ENCODE measurements around the gene CHID1.

CHID1 gene

DNA sequence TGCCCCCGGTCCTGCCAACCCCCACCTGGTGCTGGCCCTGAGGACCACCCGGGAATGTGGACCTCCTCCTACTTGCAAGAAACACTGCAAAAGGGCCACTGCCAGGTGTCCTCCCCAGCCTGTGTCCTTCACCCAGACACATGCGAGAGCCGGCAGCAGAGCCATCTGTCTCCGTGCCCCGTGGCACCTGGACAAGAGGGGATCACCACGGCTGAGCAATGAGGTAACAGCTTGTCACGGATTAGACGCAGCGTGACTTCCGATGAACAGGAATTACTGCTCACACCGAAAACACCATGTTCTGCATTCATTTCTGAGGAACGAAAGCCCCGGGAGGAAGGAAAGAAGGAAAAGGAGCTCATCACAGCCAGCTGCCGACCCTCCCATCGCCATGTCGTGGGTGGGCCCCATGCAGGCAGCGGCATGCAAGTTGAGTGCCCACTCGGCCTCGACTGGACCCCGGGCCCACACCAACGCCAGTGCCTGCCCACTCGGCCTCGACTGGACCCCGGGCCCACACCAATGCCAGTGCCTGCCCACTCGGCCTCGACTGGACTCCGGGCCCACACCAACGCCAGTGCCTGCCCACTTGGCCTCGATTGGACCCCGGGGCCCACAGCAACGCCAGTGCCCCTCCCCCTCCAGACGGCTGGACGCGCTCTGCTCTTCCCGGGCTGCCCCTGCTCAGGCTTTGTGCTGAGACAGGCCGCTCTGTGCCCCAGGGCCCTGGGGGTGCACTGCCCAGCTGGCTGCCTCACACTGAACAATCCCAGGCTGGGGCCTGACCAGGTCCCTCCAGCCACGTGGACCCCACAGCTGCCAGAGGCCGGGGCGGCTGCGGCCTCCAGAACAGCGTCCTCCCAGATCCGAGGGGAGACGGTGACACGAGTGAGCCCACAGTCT, 22.0 kb downstream of the CHID1 start:
- DNase-seq (ENCODE audit: low read depth in 2 of 2), result no peak

DNA sequence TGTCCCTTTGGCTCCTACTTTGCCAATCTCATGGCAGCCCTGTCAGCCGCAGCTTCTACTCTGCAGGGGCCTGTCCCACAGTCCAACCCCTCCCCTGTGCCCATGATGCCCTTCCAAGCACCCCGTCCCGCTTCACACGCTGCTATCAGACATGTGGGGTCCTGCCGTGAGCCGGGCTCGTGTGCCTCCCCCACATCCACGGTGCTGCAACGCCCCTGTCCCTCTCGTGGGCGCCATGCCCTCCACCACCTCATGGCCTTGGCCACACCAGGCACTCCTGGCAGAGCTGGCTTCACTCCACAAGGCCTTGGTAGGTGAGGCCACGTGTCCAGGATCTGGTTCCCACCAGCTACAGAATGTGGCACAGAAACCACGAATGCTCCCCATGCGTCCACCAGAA, 23.0 kb downstream of the CHID1 start:
- no peak for DNase-seq (ENCODE audit: low read depth in 2 of 2)

DNA sequence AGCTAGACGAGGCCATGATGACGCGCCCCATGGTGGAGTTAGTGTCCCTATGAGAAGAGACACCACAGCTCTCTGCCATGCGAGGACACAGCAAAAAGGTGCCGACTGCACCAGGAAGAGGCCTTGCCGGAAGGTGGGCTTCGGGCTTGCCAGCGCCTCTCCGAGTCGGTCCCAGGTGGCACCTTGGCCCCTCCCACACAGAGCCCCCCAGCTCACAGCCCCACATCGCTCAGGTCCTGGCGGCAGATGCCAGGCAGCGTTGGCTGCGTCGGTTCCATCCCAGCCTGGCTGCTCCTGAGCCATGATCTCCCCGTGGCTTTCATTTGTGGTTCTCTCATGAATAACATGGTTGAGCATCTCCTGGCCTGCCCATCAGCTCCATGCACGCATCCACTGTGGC, 24.0 kb downstream of the CHID1 start:
- DNase-seq (ENCODE audit: low read depth in 2 of 2), result no peak

DNA sequence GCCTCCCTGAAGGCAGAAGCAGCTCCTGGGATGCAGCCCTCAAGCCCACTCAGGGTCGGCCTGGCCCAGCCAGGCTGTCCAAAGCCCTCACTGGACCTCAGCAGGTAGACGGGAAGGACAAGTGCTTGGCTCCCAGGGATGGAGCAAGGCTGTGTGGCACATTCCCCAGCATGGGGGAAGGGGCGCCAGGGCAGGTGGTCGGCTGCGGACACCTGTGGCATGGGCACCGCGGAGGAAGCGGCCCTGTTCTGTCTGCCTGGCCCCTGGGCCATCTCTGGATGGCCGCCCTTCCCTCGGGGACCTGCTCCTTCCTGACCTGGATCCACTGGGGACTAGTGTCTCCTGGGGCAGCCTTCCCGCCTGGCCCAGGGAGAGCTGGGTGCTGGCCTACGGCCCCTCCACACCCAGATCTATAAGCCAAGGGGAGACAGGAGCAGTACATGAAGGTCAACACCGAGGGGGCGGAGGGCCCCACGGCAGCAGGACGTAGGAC, 26.0 kb downstream of the CHID1 start:
- no peak for DNase-seq (ENCODE audit: low read depth in 2 of 2)

- DNase-seq (ENCODE audit: low read depth in 2 of 2), result no peak
These were observed 27.1 kb downstream of the CHID1 start for GRCh38 chr11:883527-883926.

DNA sequence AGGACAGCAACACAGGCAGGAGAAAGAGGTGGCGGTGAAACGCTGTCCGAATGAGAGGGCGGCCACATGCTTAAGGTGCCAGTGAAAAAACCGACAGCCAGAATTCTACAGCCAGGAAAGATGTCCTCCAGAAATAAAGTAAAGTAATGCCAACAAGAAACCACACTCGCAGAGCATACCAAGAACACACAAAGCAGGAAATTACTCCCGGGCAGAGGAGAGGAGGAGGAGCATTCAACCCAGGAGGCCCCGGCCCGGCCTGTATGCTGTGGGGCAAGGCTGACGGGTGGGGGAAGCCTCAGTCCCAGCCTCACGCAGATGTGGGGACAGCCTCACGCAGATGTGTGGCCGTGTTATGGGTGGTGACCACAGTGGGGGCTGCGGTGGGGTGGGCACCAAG, 28.0 kb downstream of the CHID1 start:
- no peak for DNase-seq (ENCODE audit: low read depth in 2 of 2)

DNA sequence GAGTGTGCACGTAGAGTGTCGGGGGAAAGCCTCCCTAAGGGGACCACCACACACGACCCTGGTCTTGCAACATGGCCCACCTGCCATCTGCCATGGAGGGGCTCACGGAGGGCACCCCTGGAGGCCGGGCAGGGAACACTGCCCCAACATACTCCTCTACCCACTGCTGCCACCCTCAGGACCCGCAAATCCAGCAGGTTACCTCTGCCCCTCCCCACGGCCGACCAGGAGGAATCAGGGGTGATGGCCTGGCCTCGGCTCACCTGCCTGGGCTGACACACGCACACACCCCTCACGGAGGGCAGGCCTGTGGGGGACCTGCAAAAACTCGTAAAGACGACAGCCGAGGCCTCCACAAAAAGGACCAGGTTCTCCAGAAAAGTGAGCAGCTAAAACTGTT, 30.2 kb downstream of the CHID1 start:
- no peak for DNase-seq (ENCODE audit: low read depth in 2 of 2)

DNA sequence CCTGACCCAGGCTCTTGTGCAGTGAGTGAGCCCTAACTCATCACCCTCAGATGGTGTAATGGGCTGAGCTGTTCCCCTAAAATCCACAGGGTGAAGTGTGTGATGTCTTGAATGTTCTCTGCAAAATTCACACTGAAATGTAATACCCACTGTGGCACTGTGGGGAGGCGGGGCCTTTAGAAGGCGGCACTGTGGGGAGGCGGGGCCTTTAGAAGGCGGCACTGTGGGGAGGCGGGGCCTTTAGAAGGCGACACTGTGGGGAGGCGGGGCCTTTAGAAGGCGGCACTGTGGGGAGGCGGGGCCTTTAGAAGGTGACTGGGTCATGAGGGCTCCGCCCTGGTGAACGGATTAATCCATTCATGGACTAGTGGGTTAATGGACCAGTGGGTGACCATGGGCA, 33.0 kb downstream of the CHID1 start:
- no peak for DNase-seq (ENCODE audit: low read depth in 2 of 2)

DNA sequence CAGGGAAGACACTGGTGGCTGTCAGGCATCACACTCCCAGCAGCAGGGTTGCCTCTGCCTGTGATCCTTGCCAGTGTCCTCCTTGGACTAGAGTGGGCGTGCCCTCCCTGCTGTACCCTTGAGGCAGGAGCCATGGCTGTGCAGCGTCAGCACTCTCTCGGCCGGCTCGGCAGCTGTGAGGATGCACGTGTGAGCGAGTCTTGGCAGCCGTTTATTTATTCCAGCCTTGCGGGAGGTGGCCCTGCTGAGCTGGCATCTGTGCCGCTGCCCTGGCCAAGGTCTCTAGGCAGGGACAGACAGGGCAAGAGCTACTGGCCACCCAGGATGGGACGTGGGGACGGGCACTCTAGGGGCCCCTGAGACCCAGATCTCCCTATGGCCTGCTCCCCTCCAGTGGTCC, 34.1 kb downstream of the CHID1 start:
- DNase-seq (ENCODE audit: low read depth in 2 of 2), result no peak

GRCh38 chr11:875769-876301, 34.8 kb downstream of the CHID1 start:
- no peak for DNase-seq (ENCODE audit: low read depth in 2 of 2)

GRCh38 chr11:875203-875602, 35.4 kb downstream of the CHID1 start:
- no peak for DNase-seq (ENCODE audit: low read depth in 2 of 2)

GRCh38 chr11:873706-874105, 36.9 kb downstream of the CHID1 start:
- no peak for DNase-seq (ENCODE audit: low read depth in 2 of 2)

- no peak for DNase-seq (ENCODE audit: low read depth in 2 of 2)
These were observed 37.8 kb downstream of the CHID1 start for GRCh38 chr11:872799-873198.

DNA sequence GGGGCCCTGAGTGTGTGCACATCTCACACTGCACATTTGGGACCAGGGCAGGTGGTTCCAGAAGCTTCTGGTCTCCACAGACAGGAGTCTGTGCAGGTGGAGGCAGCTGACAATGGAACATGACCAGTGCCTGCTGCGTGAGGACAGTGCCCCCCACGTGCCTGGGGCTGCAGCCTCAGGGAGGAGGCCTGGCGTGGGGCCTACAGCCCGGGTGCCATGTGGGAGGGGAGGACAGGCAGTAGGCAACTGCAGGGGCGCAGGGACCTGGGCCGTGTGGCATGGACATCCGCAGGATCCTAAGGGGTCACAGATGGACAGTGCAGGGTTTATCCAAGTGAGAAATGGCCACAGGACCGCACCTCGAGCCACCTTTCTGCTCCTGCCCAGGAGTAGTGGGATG, 39.1 kb downstream of the CHID1 start:
- DNase-seq (ENCODE audit: low read depth in 2 of 2), result no peak

DNA sequence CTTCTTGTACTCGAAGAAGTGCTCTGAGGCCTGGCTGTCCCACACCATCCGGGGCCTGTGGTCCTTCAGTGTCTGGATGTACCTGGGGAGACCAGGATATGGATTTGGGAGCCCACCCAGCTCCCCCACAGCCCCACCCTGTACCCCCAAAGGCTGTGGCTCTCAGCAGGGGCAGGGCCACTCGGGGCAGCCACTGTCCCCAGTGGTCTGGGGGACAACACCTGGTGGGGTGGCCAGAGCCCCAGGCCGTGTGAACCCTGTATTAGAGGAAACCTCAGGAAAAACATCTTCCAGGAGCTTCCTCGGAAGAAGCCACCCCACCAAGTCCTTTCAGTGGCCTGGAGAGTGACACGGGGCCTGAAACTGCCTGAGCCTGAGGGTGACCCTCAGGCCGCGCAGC, 40.2 kb downstream of the CHID1 start:
- DNase-seq (ENCODE audit: low read depth in 2 of 2), result no peak

DNA sequence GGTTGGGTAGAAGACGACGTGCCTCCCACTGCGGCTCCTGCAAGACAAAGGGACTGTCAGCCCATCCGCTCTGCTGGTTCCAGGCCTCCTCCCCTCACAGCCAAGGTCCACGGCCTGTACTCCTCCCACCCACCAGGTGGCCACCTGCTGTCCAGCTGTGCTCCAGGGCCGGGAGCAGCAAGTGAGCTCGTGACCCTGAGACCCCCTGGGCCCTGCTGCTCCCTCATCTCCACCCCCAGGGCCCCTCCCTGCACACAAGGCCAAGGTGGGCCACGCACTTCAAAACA, 40.5 kb downstream of the CHID1 start:
- DNase-seq (ENCODE audit: low read depth in 2 of 2), result no peak

DNA sequence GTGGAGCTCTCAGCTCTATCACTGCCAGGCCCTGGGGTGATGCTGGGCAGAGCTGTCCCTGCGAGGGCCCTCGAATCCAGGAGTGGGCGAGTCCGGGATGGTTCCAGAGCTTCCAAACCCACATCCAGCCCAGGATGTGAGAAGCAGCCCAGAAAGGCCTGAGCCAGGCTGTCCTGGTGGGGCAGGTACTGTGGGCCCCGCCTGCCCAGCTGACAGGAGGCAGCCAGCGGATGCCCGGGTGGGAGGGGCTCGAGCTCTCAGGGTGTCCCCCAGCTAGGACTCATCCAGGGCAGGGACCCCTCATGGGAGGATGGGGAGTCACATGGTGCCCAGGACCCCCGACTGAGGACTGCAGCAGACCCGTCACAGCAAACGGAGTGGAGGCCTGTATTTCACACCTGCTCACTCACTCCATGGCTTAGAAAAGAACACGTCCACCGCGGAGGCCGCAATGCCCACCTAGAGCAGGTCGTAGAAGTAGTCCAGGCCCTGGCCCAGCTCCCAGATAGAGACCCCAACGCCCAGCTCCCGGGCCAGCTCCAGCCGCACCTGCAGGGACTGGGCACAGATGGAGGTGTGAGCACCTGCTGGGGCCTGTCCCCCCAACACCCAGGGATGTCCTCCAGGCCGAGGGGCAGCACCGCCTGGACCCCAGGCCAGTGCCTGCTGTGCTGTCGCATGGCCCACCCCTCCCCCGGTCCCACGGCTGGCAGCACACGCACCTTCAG, 41.0 kb downstream of the CHID1 start:
- DNase-seq (ENCODE audit: low read depth in 2 of 2), result no peak

DNA sequence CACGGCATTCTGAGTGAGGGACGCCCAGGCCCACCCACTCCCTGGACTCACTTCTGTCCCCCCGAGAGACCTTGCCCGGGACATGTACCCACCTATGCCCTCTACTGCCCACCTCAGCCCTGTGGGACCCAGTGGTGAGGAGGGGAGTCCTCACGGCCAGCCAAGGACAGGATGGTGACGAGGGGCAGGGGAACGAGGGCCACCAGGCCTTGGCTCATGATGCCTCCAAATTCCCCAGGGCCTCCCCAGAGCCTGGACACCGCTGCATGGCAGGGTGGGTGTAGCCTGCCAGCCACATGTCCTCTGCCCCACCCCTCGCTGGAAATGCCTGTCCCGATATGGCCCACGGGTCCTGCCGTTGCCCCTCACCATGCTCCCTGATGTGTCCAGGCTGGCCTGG, 41.8 kb downstream of the CHID1 start:
- no peak for DNase-seq (ENCODE audit: low read depth in 2 of 2)

- DNase-seq (ENCODE audit: low read depth in 2 of 2), result no peak
These were observed 42.2 kb downstream of the CHID1 start for GRCh38 chr11:868394-868793.

GRCh38 chr11:867856-868358, 42.7 kb downstream of the CHID1 start:
- DNase-seq (ENCODE audit: low read depth in 2 of 2), result no peak

GRCh38 chr11:866481-866880, 44.1 kb downstream of the CHID1 start:
- DNase-seq (ENCODE audit: low read depth in 2 of 2), result no peak

DNA sequence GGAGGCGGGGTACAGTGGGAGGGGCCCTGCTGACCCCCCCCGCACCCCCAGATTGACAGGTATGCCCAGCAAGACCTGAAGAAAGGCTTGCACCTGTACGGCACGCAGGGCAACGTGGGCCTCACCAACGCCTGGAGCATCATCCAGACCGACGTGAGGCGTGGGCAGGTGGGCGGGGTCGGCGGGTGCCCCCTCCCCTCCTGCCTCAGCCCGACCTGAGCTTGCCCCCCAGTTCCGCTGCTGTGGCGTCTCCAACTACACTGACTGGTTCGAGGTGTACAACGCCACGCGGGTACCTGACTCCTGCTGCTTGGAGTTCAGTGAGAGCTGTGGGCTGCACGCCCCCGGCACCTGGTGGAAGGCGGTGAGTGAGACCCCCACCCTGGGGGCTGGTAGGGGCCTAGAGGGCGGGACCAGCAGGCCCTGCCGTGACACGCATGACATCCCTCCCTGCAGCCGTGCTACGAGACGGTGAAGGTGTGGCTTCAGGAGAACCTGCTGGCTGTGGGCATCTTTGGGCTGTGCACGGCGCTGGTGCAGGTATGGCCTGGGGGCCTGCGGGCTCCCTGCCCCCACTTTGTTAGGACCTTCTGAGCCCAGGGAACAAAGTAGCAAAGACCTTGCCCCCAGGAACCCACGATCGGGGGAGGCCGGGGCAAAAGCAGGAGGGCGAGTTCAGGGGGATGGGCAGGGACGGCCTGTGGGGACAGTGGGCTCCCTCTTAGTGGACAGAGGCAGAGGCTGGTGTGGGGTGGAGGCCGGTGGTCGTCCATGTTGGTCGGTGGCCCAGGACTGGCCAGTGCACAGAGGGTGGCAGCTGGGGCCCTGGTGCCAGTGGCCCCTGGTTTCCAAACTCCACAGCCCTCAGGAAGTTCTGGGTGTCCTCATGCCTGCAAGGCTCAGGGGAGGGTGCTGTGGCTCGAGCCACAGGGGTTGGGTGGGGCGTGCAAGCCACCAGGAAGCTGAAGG, 44.9 kb downstream of the CHID1 start:
- no peak for DNase-seq (ENCODE audit: low read depth in 2 of 2)
